ENCODE results near the gene TADA2B. TPM values are rescaled to one million over a fixed set of nuclear protein-coding genes. Genes with fewer than 3 reads are reported as not detected.

The TADA2B gene
- total and polyA plus RNA-seq, 2 experiments from 2014 or later: 2.2 to 14.8 TPM

- H3K9me2 ChIP-seq (ENCODE audit: insufficient read depth): no peaks in the 10 kb centered on the region
- no peaks in the 10 kb centered on the region for H4K20me1 ChIP-seq (ENCODE audit: insufficient read depth)
- no peaks in the 10 kb centered on the region for H3K4me1 ChIP-seq (ENCODE audit: insufficient read depth)
- in situ Hi-C loops (cut with MboI): no loop called here
- TF ChIP-seq EZH2 (IDR thresholded peaks at IDR 0.05; ENCODE audit: insufficient read depth, poor library complexity, severe bottlenecking) (no peak), EZH2phosphoT487 (IDR thresholded peaks at IDR 0.05; ENCODE audit: insufficient read depth, low read depth) (no peak)
- H3K27me3 ChIP-seq (replicated peaks; ENCODE audit: insufficient read depth): no peaks in the 10 kb centered on the region
- H3K9me3 ChIP-seq (ENCODE audit: low read depth): no peaks in the 10 kb centered on the region
- H3K79me2 ChIP-seq (ENCODE audit: insufficient read depth): peaks cover 5% of the 10 kb centered on the region; the same call in 1 of the 2 replicates
- no peak overlapping the region for H3K9ac ChIP-seq
- no peaks in the 10 kb centered on the region for H3F3A ChIP-seq (ENCODE audit: insufficient read depth)
- H3K27ac ChIP-seq: no peak overlapping the region
- no peak overlapping the region for H2AFZ ChIP-seq
- WGBS, 2 experiments (ENCODE audit: low coverage in 1 of 2, low lambda C conversion rate in 2 of 2, missing lambda C conversion rate in 2 of 2): 95 to 97% methylated on average over 18 of the region's 18 CpGs
- DNase-seq: no peak
- H3K4me2 ChIP-seq (ENCODE audit: unreplicated experiment): no peak overlapping the region
- H3K4me3 ChIP-seq: no peak overlapping the region
- peaks cover 24% of the 10 kb centered on the region; the same call in 1 of the 2 replicates for H3K36me3 ChIP-seq (ENCODE audit: low read depth)
Measured at GRCh38 chr4:7000421-7001176, 42.6 kb upstream of the TADA2B start.

DNA sequence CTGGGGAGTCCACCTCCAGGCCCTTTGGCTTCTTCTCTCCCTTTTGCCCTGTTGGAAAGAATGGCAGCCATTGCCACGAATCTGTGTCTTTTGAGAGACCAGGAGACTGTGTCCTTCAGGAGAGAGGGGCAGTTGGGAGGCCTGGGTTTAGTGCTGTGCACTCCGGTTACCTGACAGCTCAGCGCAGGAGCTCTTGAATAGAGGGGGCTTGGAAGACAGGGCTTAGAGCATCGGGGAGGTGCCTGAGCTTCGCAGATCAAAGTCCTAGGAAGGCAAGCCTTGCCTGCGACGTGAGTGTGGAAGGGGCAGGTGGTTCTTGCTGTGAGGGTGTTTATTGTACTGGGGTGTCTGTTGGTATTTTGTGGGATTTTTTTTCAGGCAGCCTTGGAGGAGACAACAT is 41.9 kb upstream of the TADA2B start:
- Histone ChIP-seq H3F3A (ENCODE audit: insufficient read depth) (no peaks in the 10 kb centered on the region), H3K9me3 (ENCODE audit: low read depth) (no peaks in the 10 kb centered on the region), H3K27ac (no peak overlapping the region), H3K79me2 (ENCODE audit: insufficient read depth) (peaks cover 5% of the 10 kb centered on the region; the same call in 1 of the 2 replicates), H3K9me2 (ENCODE audit: insufficient read depth) (no peaks in the 10 kb centered on the region), H2AFZ (no peak overlapping the region), H3K4me3 (no peak overlapping the region), H3K27me3 (replicated peaks; ENCODE audit: insufficient read depth) (no peaks in the 10 kb centered on the region), H3K4me1 (ENCODE audit: insufficient read depth) (no peaks in the 10 kb centered on the region), H3K9ac (no peak overlapping the region), H3K4me2 (ENCODE audit: unreplicated experiment) (no peak overlapping the region), H4K20me1 (ENCODE audit: insufficient read depth) (no peaks in the 10 kb centered on the region), H3K36me3 (ENCODE audit: low read depth) (peaks cover 19% of the 10 kb centered on the region; the same call in 1 of the 2 replicates)
- DNase-seq: no peak
- in situ Hi-C loops (cut with MboI): no loop called here
- 90 to 93% methylated on average over 7 of the region's 7 CpGs for WGBS, 2 experiments (ENCODE audit: low coverage in 1 of 2, low lambda C conversion rate in 2 of 2, missing lambda C conversion rate in 2 of 2)
- TF ChIP-seq EZH2 (IDR thresholded peaks at IDR 0.05; ENCODE audit: insufficient read depth, poor library complexity, severe bottlenecking) (no peak), EZH2phosphoT487 (IDR thresholded peaks at IDR 0.05; ENCODE audit: insufficient read depth, low read depth) (no peak)

- in situ Hi-C loops (cut with MboI): no loop called here
Measured at GRCh38 chr4:7002336-7002735, 40.8 kb upstream of the TADA2B start.

DNA sequence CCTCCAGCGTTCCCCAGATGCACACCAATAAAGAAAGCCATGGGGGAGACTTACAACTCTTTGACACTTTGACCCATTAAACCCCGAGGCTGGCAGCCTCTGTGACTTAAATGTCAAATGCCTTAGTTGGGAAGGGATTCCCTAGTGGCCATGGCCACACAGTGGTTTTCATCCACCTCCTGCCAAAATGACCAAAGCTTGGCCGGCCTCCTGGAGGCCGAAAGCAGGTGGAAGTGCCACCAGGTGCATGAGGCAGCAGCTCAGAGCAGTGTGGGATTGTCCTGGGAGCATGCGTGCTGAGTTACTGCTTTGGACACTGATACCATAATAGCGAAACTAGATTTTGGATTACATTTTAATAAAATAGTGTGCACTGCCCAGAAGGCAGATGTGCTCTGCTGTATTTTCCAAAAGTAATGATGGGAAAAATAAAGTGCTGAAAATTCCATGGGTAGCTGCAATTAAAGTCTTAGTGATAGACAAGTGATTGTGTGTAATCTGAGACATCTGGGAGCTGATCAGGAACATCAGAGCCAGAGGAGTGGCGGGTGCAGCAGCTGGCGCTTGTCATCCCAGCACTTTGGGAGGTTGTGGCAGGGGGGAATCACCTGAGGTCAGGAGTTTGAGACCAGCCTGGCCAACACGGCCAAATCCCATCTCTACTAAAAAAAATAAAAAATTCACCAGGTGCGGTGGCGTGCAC is 39.8 kb upstream of the TADA2B start:
- Histone ChIP-seq H3K4me1 (ENCODE audit: insufficient read depth) (no peaks in the 10 kb centered on the region), H3K4me3 (no peak overlapping the region), H4K20me1 (ENCODE audit: insufficient read depth) (no peaks in the 10 kb centered on the region), H3K9ac (no peak overlapping the region), H2AFZ (no peak overlapping the region), H3K27ac (no peak overlapping the region), H3K79me2 (ENCODE audit: insufficient read depth) (peaks cover 5% of the 10 kb centered on the region; the same call in 1 of the 2 replicates), H3K36me3 (ENCODE audit: low read depth) (peaks cover 17% of the 10 kb centered on the region; the same call in 1 of the 2 replicates), H3K27me3 (replicated peaks; ENCODE audit: insufficient read depth) (no peaks in the 10 kb centered on the region), H3K4me2 (ENCODE audit: unreplicated experiment) (no peak overlapping the region), H3K9me3 (ENCODE audit: low read depth) (no peaks in the 10 kb centered on the region), H3F3A (ENCODE audit: insufficient read depth) (no peaks in the 10 kb centered on the region), H3K9me2 (ENCODE audit: insufficient read depth) (no peaks in the 10 kb centered on the region)
- WGBS, 2 experiments (ENCODE audit: low coverage in 1 of 2, low lambda C conversion rate in 2 of 2, missing lambda C conversion rate in 2 of 2): 90 to 91% methylated on average over 11 of the region's 11 CpGs
- TF ChIP-seq EZH2 (IDR thresholded peaks at IDR 0.05; ENCODE audit: insufficient read depth, poor library complexity, severe bottlenecking) (no peak), EZH2phosphoT487 (IDR thresholded peaks at IDR 0.05; ENCODE audit: insufficient read depth, low read depth) (no peak)
- in situ Hi-C loops (cut with MboI): no loop called here
- DNase-seq: no peak

More at GRCh38 chr4:7002336-7002735, 40.8 kb upstream of the TADA2B start:
- no peaks in the 10 kb centered on the region for H3F3A ChIP-seq (ENCODE audit: insufficient read depth)
- H3K9me2 ChIP-seq (ENCODE audit: insufficient read depth): no peaks in the 10 kb centered on the region
- no peak overlapping the region for H3K4me2 ChIP-seq (ENCODE audit: unreplicated experiment)
- 99 to 100% methylated on average over 7 of the region's 7 CpGs for WGBS, 2 experiments (ENCODE audit: low coverage in 1 of 2, low lambda C conversion rate in 2 of 2, missing lambda C conversion rate in 2 of 2)
- H2AFZ ChIP-seq: no peak overlapping the region
- H3K4me3 ChIP-seq: no peak overlapping the region
- H3K9me3 ChIP-seq (ENCODE audit: low read depth): no peaks in the 10 kb centered on the region
- no peak for DNase-seq
- H3K79me2 ChIP-seq (ENCODE audit: insufficient read depth): peaks cover 5% of the 10 kb centered on the region; the same call in 1 of the 2 replicates
- no peaks in the 10 kb centered on the region for H3K27me3 ChIP-seq (replicated peaks; ENCODE audit: insufficient read depth)
- no peak overlapping the region for H3K9ac ChIP-seq
- H3K36me3 ChIP-seq (ENCODE audit: low read depth): peaks cover 12% of the 10 kb centered on the region; the same call in 1 of the 2 replicates
- no peaks in the 10 kb centered on the region for H4K20me1 ChIP-seq (ENCODE audit: insufficient read depth)
- H3K27ac ChIP-seq: no peak overlapping the region
- no peak for TF ChIP-seq EZH2 (IDR thresholded peaks at IDR 0.05; ENCODE audit: insufficient read depth, poor library complexity, severe bottlenecking)
- TF ChIP-seq EZH2phosphoT487 (IDR thresholded peaks at IDR 0.05; ENCODE audit: insufficient read depth, low read depth): no peak
- H3K4me1 ChIP-seq (ENCODE audit: insufficient read depth): no peaks in the 10 kb centered on the region
